Measurements from ENCODE around the gene CDK5.

CDK5 gene

DNA sequence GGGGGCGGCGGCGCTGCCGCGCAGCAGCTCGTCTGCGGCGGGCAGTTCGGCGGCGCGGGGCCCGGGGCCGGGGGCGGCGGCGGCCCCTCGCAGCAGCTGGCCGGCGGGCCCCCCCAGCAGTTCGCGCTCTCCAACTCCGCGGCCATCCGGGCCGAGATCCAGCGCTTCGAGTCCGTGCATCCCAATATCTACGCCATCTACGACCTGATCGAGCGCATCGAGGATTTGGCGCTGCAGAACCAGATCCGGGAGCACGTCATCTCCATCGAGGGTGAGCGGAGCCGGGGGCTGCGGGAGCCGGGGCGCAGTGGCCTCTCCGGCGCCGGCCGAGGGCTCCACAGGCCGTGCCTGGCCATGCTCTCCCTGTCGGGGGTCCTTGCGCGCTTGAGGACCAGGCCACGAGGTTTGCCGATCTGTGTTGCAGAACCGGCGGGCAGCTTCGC, 29.1 kb upstream of the CDK5 start:
- DNase-seq: peak in 1 of 5 donors; percentile 28

DNA sequence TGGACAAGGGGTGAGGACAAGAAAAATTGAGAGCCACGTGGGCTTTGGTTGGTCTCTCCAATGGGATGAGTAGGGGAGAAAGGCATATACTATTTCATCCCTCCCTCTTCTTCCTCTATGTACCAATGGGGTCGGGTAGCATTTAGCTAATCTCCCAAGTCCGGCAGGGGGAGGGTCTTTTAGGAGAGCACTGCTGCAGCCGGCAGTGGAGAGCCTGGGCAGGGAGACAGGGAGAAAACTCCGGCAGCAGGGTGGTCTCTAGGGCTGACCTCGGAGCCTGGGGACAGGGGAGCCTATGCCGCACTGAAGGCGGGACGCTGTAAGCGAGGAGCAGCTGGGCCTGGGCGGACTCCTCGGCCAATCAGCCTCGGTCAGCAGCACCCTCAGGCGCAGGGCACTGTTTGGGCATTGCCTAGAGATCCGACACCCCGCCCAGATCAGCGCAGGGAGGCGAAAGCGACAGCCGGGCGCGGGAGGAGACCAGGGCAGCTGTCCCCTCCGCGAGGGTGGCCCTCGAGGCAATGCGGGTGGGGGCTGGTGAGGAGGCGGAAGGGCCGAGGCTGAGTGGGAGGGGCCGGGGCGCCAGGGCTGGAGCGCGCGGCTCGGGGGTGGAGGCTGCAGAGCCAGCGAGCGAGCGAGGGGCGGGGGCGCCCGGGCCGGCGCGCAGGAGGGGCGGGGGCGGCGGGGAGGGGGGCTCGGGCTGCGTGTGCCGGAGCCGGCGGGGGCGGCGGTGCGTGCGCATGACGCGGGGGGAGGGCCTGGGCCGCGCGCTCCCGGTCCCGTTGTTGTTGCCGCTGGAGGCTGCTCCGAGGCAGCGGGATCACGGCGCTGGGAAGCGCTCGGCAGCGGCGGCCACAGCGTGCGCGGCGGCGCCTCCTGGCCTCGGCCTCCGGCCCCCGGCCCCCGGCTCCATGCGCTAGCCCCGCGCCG, 28.3 kb upstream of the CDK5 start, which contains the start of gene AGAP3:
AGAP3 (plus strand) TSS at position 785 of the 930 bp plus-strand sequence. CDS start 267 bp downstream, outside the sequence.
- peak; percentile 35 to 72 (median 44) for DNase-seq

DNA sequence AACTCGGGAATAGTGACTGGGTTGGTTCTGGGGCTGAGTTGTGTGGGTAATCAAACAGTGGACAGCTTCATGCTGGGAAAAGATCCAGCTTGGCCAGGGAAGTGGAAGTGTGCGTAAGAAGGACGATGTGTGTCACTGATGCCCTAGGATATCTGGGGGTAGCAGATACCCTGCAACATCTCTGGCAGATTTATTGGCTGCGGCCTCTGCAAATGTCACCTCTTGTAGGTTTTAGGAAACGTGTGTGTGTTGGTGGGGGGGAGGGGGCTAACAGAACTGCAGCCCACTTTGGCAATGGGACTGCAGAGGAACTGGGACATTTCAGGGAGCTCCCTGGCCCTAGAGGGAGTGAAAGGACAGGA, 27.6 kb upstream of the CDK5 start:
- no peak for DNase-seq

DNA sequence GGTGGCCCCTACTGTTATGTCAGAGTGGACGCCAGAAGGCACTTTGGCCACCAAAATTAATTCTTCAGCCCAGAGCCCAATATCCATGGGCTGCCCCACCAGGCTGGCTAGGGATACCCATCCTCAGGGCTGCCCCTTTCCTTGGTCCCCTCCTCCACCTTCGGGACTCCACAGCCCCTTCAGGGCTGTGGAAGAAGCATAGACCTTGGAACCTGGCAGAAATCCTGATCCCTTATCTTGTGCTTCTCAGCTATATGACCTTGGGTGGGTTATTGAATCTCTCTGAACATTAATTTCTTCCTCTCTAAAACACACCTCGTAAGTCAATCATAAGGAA, 26.1 kb upstream of the CDK5 start:
- no peak for DNase-seq

DNA sequence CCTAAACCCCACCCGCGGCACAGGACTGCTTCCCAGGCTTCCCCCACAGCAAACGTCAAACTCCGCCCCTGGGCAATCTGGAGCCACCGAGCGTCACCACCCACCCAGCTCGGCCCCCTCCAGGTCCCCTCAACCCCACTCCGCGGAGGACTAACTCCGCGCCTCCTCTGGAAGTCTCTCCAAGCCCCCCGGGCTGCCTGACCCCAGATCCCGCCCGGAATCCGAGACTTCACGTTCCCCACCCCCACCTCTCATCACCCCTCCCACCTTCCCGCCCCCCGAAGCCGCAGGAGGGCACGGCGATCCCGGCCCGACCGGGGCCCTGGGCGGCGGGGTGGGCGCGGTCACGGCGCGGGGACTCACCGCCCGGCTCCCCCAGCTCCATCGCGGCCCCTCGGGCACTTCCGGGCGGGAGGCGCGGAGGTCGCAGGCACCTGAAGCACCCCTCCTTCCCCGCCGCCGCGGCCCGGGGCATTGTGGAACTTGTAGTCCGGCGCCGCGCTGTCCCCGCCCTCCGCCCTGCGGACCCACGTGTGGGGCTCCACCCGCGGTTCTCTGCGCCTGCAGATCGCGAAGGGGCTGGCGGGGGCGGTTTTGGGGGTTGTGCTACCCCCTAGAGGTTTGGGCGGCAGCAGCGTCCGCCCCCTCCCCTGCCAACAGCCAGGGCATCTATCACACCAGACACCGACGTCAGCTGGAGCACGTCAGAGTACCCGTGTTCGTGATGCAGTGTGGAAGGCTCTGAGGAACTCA, 25.6 kb upstream of the CDK5 start, which contains the start of gene TMUB1:
TMUB1 (minus strand) TSS at position 423 of the 753 bp plus-strand sequence. CDS start 930 bp downstream, outside the sequence.
- DNase-seq: peak; percentile 78 to 90 (median 82)

DNA sequence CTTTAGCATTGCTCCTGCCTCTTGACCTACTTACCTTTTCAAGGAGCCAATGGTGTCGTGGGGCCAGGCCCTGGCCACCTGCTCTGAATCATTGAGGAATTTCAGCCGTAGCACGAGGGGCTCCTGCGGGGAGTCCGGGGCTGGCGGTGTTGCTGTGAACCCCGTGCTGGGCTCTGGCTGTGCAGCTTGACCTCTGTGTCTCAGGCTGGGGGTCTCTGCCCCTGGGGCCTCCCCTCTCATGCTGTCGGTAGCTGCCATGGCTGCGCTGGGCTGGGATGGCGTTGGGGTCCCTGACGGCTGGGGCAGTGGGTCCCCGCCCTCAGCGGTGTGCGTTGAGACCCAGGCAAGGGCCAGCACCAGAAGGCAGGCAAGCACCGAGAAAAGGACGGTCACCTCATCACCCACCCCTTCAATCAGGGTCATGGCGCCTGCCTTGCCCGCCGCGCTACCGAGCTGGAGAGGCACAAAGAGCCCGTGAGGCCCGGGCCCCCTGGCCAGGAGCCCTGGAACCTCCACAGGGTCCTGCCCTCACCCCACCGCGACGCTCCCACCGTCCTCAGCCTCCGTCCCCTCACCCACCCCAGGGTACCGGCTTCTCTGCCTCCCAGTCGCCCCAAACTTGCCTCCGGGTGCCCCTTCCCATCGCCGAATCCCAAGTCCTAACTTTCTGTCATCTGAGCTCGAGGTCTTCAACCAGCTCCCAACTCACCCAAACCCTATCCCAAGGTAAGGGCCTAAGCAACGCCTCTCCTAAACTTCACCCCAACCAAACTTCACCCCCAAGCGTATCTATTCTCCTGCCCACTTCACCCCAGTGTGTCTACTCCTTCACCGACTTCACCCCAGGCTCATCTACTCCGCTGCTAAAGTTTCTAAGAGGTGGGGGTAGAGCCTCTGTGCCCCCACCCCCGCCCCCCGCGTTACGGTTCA, 24.7 kb upstream of the CDK5 start:
- DNase-seq: no peak

DNA sequence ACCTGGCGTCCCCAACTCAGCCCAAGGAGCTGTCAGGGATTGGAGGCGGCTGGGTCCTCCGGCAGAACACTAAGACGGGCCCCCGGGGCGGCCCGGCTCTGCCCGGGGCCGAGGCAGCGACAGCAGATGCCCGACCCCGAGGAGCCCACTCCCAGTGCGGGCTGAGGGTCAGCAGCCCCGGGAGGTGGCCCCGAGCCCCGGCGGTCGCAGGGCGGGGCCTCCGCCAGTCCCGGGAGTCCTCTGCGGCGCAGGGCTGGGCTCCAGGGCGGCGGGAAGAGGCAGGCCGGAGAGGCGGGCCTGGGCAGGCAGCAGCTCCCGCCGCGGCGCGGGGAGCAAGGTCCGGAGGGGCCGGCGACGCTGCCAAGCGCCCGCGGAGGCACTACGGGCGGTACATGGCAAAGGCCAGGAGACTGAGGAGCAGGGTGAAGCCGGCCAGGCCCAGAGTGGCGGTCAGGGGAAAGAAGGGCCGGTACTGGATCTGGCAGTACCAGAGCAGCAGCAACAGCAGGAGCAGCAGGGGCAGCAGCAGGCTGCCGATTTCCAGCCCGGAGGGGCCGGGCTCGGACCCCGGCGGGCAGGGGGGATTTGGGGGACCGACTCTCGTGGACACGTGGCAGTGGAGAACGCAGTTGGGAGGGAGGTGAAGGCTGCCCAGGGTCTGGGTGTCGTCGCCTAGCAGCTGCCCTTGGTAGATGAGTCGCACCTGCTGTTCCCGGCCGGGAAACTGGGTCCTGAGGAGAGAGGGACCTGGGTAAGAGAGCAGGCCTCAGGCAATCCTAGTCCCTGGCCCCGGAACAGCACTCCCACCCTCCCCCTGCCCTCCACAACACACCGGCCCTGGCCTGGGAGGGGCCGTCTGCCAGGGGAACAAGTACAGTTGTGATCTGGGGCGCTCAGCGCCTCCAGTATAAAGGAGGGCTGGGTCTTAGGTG, 23.7 kb upstream of the CDK5 start:
- no peak for DNase-seq

DNA sequence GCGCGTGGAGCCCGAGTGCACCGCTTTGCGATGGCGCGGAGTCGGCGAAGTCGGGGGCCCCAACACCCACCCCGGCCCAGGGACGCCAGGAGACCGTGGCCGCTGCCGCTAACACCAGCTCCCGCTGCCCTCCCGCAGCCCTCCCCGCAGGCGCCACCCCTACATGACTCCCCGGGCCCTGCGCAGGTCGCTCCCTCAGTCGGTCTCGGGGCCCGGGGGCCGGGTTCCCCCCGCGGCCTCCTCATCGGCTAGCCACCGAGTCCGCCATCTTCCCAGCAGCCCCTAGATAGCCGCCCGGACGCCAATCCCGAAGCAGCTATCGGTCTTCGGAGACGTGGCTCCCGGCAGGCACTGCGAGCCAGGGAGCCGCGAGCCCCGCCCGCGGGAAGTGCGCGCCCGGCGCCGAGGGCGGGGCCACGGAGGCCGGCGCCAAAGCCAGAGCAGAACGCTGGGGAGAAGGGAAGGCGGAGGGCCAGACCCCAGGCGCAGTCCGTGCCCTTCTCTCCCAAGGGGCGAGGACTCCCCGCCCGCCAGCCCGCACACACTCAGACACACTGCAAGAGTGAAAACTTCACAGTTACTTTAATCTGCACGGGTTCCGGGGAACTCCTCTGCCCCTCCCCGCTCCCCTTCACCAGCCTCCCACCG, 22.9 kb upstream of the CDK5 start, which contains the start of gene FASTK:
FASTK (minus strand) TSS at position 288 of the 648 bp plus-strand sequence; CDS start at position 245, 43 bp downstream.
- peak; percentile 82 to 89 (median 86) for DNase-seq

DNA sequence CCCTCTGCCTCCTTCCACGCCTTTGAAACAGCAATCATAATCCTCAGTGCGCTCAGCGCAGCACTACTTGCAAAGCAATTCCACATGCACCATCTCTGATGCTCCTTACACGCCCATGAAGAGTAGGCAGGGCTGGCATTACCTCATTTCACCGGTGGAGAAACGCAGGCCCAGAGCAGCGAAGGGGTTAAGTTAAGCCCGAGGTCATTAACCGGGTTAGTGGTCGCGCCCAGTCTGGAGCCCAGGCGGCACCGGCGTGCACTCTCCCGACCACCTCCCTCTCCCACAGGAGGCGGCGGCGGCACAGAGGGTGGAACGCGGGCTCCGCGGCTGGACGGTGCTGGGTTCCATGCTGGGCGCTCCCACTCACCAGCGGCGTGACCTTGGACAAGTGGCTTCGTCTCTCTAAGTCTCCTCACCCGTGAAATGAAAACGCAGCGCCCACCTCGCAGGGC, 22.4 kb upstream of the CDK5 start:
- DNase-seq: no peak

DNA sequence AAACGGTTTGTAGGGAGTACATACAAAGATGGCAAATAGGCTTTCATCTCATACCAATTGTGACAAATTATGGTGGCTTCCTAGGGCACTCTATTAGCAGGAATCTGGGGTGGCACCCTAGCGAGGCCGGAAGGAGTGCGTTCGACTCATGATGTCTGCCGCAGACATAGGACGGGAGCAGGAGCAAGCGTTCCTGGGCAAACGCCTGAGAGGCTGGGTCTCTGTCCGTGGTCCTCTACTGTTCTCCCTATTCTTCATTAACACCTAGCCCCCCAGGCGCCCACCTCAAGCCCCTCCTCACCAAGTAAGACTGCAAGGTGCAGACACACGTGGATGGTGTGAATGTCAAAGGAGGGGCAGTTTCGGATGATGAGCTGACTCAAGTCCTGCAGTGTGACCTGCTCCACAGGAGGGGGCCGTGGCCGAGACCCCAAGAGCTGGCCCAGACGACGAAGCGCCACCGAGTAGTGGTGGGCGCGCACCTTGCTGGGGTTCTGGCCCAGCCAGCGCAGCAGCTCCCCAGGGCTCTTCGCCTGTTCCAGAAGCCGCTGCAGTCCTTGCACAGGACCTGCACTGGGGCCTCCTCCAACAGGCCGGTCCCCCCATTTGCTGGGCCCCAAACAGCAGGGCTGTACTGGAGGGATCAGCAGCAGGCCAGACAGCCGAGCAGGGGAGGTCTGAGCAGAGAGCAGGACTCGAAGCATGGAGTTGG, 21.7 kb upstream of the CDK5 start:
- no peak for DNase-seq

DNA sequence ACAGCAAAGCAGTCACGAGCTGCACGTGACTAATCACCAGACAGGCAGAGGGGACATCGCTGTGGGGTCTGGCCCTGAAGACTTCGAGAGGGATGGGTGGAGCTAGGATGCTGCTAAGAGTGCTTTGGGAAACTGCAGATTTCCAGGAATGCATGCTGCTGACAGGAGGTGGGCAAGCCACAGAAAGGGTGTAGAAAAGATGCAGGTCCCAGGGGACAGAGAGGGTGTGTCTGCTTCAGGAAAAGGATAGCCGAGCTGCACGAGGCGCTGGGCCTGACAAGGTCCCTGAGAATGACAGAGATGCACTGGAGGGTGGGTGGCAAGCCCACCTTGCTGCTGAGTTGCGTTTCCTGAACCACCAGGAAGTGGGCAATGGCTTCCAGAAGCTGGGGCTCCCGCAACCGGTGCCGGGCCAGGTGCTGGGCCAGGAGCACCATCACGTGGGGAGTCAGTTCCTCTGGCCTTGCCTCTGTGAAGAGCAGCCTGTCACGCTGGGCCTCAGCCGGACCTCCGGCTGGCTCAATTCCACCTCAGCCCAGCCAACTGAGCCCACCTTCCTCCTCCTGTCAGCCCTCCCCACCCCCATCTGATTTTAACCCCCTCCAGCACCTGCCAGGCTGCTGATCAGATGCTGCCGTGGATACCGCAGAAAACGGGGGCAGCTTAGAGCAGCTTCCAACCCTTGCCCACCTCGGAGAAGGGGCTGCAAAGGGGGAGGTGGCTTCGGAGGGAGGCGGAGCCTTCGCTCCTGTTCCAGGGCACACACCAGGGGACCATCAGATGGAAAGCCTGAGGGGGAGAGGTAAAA, 20.7 kb upstream of the CDK5 start:
- DNase-seq: no peak

DNA sequence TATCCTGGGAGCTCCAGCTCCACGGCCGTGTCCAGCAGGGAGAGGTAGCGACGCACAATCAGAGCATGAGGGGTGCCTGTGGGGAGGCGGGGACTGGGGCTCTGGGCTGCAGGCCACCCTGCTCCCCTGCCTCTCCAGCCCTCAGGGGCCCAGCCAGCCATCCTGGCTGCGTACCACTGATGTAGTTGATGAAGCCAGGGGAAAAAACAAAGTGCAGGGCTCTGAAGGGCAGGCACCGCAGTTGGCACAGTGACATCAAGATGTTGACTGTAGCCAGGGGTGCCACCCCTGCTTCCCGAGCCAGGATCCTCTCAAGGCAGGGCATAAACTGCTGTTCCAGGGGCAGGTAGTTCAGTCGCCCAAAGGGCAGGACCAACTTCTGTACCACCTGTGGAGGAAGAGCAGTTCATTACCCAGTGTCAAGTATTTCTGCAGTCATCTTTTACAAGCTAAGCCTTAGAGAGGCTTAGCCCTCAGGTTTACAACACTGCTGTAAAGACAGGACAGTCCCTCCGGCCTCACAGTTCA, 20.1 kb upstream of the CDK5 start:
- no peak for DNase-seq

DNA sequence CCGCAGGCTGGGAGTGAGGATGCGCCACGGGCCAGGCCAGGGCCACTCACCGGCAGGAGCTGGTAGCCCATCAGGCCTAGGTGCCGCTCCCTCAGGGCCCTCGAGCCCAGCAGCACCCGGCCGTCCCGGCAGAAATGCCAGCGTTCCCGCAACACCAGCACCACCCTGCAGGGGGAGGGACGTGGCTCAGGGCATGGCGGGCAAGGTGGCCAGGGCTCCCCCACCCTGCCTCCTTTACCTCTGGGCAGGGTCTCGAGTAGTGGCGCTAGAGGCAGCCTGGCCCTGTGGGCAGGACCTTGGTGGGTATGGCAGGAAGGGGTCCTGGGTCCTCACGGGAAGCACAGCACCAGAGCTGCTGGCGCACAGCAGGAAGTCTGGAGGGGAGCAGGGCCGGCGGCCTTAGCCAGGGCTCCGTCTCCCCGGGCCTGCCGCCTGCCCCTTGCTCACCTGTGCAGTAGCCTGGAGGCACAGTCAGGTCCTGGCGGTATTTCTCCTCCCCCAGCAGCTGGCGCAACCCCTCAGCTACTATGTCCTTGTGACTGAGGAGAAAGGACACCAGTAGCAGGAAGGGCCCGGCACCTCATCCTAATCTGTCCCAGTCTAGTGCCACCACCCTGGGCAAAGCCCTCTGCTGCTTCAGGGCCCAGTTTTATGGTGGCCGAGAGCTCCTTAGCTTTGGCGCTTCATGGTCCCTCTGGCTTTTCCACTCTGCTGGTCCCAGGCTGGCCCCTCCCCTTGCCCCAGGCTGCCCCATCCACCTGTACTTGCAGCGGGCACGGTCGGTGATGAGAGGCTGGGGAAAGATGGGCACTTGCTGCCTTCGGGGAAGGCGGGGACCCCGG, 19.4 kb upstream of the CDK5 start:
- DNase-seq: no peak

DNA sequence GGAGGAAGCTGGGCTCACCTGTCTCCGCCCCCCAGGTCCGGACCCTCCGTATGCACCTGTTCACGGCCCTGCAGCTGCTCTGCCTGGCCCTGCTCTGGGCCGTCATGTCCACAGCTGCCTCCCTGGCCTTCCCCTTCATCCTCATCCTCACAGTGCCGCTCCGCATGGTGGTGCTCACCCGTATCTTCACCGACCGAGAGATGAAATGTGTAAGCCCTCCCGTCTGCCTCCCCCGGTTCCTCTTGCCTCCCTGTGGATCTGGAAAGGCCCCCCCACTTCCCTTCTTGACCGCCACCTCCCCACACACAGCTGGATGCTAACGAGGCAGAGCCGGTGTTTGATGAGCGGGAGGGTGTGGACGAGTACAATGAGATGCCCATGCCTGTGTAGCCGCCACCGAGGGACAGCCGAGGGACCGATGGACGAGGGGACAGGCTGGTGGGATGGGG, 18.3 kb upstream of the CDK5 start:
- DNase-seq: no peak

DNA sequence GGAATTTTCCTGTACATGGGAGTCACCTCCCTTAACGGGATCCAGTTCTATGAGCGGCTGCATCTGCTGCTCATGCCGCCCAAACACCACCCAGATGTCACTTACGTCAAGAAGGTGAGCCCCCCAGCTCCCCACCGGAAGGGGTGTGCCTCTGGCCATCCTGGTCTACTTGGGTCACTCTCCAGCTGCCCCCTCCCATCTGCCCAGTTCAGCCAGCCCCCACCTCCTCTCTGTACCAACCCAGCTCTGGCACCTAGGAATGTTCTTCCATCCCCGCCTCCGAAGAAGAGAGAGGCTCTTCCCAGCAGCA, 17.9 kb upstream of the CDK5 start:
- no peak for DNase-seq

DNA sequence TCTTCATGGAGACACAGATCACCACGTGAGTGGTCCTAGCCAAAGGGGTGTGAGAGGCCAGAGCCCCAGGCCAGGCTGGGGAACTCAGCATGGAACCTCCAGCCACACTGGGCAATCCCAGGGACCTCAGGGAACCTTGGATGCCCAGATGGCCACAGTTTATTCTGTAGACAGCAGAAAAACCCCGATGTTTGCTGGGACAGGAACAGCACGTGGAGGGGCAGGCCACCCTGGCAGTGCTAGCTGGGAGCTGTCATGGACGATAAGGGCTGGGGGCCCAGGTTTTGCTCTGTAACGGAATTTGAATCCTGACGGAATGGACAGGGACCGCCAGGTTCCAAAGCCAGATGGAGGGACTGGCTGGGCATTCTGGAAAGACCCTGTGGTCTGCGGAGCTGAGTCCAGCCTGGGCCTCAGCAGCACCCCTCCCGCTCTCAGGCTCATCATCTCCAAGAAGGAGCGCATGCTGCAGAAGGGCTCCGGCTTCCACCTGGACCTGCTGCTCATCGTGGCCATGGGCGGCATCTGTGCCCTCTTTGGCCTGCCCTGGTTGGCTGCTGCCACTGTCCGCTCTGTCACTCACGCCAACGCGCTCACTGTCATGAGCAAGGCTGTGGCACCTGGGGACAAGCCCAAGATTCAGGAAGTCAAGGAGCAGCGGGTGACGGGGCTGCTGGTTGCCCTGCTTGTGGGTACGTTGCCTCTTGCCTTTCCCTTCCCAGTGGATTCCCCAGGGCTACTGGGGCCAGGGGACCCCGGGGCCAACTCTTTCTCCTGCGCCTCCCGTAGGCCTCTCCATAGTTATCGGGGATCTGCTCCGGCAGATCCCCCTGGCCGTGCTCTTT, 17.3 kb upstream of the CDK5 start:
- DNase-seq: no peak

DNA sequence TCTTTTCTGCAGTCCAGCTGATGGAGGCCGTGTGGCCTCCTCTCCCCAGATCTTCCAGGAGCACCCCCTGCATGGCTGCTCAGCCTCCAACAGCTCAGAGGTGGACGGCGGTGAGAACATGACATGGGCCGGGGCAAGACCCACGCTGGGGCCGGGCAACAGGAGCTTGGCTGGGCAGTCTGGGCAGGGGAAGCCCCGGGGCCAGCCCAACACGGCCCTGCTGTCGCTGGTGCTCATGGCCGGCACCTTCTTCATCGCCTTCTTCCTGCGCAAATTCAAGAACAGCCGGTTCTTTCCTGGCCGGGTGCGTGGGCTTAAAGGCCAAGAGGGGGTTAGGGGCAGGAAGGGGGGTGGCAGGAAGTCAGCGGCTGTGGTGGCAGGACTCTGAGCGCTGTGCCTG, 16.3 kb upstream of the CDK5 start:
- DNase-seq: no peak

All from T-helper 1 cell (primary cell).